ENCODE data around the gene MXI1. TPM values are rescaled to one million over a fixed set of nuclear protein-coding genes. Genes with fewer than 3 reads are reported as not detected.

MXI1 gene
- total and polyA plus RNA-seq, 2 of the 4 experiments (the other 2 are of a cell fraction), result 7.2 to 11.8 TPM

Other genes starting within 250 kb of the MXI1 start
- gene ADD3, start 199.6 kb upstream of the MXI1 start, total RNA-seq (2012; rRNA removed), result 137 and 212 TPM in 2 replicates
- gene ADD3, start 199.6 kb upstream of the MXI1 start, polyA plus RNA-seq (2012; rRNA removed), result 138 and 153 TPM in 2 replicates
- 3.9 and 8.6 TPM in 2 replicates for gene SMNDC1, start 97.3 kb downstream of the MXI1 start, total RNA-seq (2012; rRNA removed)
- 12.2 and 15.1 TPM in 2 replicates for gene SMNDC1, start 97.3 kb downstream of the MXI1 start, polyA plus RNA-seq (2012; rRNA removed)